Measurements from ENCODE around the gene ANGPTL4.

DNA sequence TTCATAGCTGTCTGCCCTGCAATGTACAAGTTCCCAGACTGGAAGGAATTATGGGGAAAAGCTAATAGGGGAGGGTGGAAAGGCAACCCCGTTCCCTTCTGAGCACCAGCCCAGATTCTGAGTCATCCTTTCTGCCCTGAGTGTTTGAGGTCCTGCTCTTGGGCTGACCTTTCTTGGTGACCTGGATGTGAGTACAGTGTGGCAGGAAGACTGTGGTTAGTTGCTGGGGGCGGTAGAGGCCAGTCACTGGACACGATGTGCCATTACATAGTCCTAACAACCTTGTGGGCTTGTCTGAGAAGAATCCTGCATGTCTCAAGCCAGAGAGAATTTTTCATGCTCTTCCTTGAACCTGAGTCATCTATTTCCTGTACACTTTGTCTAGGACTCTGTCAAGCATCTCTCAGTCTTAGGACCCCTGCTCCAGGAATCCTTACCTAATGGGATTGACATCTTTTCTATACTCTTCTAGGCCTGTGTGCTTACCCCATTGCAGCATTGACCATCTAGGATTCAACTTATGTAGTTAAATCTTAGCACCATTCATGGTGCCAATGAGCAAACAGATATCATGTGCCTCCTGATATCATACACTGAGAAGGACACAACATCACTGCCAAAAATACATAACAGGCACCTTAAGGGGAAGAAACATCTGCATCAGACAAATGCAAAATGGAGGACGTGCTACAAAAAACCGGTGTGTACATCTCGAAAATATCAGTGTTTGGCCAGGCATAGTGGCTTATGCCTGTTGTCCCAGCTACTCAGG, 8.1 kb upstream of the ANGPTL4 start:
- TF ChIP-seq, protein P1, sequence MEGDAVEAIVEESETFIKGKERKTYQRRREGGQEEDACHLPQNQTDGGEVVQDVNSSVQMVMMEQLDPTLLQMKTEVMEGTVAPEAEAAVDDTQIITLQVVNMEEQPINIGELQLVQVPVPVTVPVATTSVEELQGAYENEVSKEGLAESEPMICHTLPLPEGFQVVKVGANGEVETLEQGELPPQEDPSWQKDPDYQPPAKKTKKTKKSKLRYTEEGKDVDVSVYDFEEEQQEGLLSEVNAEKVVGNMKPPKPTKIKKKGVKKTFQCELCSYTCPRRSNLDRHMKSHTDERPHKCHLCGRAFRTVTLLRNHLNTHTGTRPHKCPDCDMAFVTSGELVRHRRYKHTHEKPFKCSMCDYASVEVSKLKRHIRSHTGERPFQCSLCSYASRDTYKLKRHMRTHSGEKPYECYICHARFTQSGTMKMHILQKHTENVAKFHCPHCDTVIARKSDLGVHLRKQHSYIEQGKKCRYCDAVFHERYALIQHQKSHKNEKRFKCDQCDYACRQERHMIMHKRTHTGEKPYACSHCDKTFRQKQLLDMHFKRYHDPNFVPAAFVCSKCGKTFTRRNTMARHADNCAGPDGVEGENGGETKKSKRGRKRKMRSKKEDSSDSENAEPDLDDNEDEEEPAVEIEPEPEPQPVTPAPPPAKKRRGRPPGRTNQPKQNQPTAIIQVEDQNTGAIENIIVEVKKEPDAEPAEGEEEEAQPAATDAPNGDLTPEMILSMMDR (IDR thresholded peaks at IDR 0.05), result no peak
- no peak for TF ChIP-seq EZH2 (IDR thresholded peaks at IDR 0.05)
